Left colon (tissue), 2 donors: ENCODE measurements around the gene TUBA1A. TPM values are rescaled to one million over a fixed set of nuclear protein-coding genes. Genes with fewer than 3 reads are reported as not detected.
"Not testable (repeated sequence)": the region's sequence is repeated elsewhere in the genome, so short reads cannot be mapped to it uniquely, and the experiment has no call there.

ENCODE experiments used
- ATAC-seq: fragments of 200-7000 bp; cut with Tn5 transposase; one replicate; pipeline ENCODE4 v1.9.1; 2020; ENCODE audit warnings: mild to moderate bottlenecking, moderate library complexity
- DNase-seq, 2 donors: peaks; one replicate each; pipeline ENCODE4 v3.0.0-alpha.2; 2020
- intact Hi-C, 2 donors: fragments of 100-400 bp; cut with DNase I in 1 of 2; cut with micrococcal nuclease in 1 of 2; formaldehyde crosslinking; loops; one replicate each; pipeline versions ENCODE4 v1.11.2 to v1.14.0; 2022; cut with DNase I, micrococcal nuclease
- long read RNA-seq: library from polyadenylated mRNA; unstranded; transcript quantifications from one replicate; pipeline ENCODE4 v2.0.0, GENCODE V29; 2021
- total RNA-seq, 2 donors: library from RNA; stranded (reverse); fragmentation: NEBNext Ultra II Directional; extraction: Animal tissue kit (Norgen Biotek cat#: 25700); gene quantifications; one replicate each; pipeline ENCODE4 v1.2.1, GENCODE V29; 2021
- donor health status: DM: no; HTN: no; CAD: no.
- donor health status: DM: yes; HTN: yes; CAD: no.

The TUBA1A gene
- total RNA-seq: 10 to 100 TPM; 12.8 to 57.7 TPM
- long read RNA-seq, transcript TUBA1A-202 (4 exons, 1,915 nt): major isoform, 32 of 39 reads
- long read RNA-seq, partial matches to known transcripts: 3 of 39 reads
- long read RNA-seq, other reads (novel, unspliced or antisense): 3 of 39 reads

- DNase-seq (peak; percentile 84 to 90), ATAC-seq (peak; percentile 76)
- intact Hi-C loops: loop anchor here in 1 of 2 donors (5.0 kb wide), 2 partner anchors 43 to 57 kb away; partner anchors contain the start of gene TUBA1B
These were observed at the start of gene TUBA1A for GRCh38 chr12:49188916-49189367. TUBA1A (minus strand) TSS chr12:49189080; CDS start chr12:49188979, 101 bp downstream.

- DNase-seq (no peak), ATAC-seq (no peak)
- intact Hi-C loops: loop anchor here in 1 of 2 donors (10.0 kb wide), 1 partner anchor 152 kb away; no protein-coding TSS in a partner anchor
These were observed 47.5 kb upstream of the TUBA1A start for GRCh38 chr12:49236423-49236822.

GRCh38 chr12:49233842-49234526 is 45.1 kb upstream of the TUBA1A start:
- no peak for ATAC-seq
- intact Hi-C loops: loop anchor here in 1 of 2 donors (2.0 to 10.0 kb wide), 3 partner anchors 47 to 149 kb away; partner anchors contain the start of genes TUBA1A and TUBA1B
- DNase-seq: peak; percentile 37 to 55

- ATAC-seq: no peak
- intact Hi-C loops: loop anchor here in 1 of 2 donors (5.0 to 10.0 kb wide), 2 partner anchors 46 to 148 kb away; partner anchors contain the start of gene TUBA1A
These were observed 44.3 kb upstream of the TUBA1A start for GRCh38 chr12:49232940-49233841.

GRCh38 chr12:49231878-49232655 is 43.2 kb upstream of the TUBA1A start:
- intact Hi-C loops: loop anchor here in 1 of 2 donors (5.0 to 10.0 kb wide), 2 partner anchors 45 to 147 kb away; partner anchors contain the start of gene TUBA1A
- DNase-seq (no peak), ATAC-seq (no peak)

More at GRCh38 chr12:49232940-49233841, 44.3 kb upstream of the TUBA1A start:
- peak; percentile 34 to 40 for DNase-seq

- ATAC-seq (no peak), DNase-seq (no peak)
- intact Hi-C loops: loop anchor here in 1 of 2 donors (5.0 to 10.0 kb wide), 2 partner anchors 43 to 146 kb away; partner anchors contain the start of gene TUBA1A
These were observed 41.9 kb upstream of the TUBA1A start for GRCh38 chr12:49230805-49231194.

GRCh38 chr12:49230176-49230804 is 41.4 kb upstream of the TUBA1A start:
- no peak for DNase-seq
- ATAC-seq: no peak
- intact Hi-C loops: loop anchor here in 1 of 2 donors (5.0 to 10.0 kb wide), 2 partner anchors 43 to 145 kb away; partner anchors contain the start of gene TUBA1A

GRCh38 chr12:49228653-49229052 is 39.8 kb upstream of the TUBA1A start:
- no peak for ATAC-seq
- no peak for DNase-seq
- intact Hi-C loops: no loop called here

- no peak for ATAC-seq
- no peak for DNase-seq
- intact Hi-C loops: no loop called here
These were observed 38.8 kb upstream of the TUBA1A start for GRCh38 chr12:49227713-49228112.

GRCh38 chr12:49225576-49226166 is 36.8 kb upstream of the TUBA1A start:
- peak in 1 of 2 donors; percentile 18 for DNase-seq
- ATAC-seq: peak; percentile 76

GRCh38 chr12:49223590-49224369 is 34.9 kb upstream of the TUBA1A start:
- no peak for ATAC-seq
- intact Hi-C loops: no loop called here
- no peak for DNase-seq

More at GRCh38 chr12:49225576-49226166, 36.8 kb upstream of the TUBA1A start:
- intact Hi-C loops: no loop called here

GRCh38 chr12:49223122-49223521 is 34.2 kb upstream of the TUBA1A start:
- intact Hi-C loops: no loop called here
- DNase-seq: no peak
- ATAC-seq: no peak

- intact Hi-C loops: no loop called here
- ATAC-seq (no peak), DNase-seq (no peak)
These were observed 32.1 kb upstream of the TUBA1A start for GRCh38 chr12:49220972-49221371.

GRCh38 chr12:49219417-49220026 is 30.6 kb upstream of the TUBA1A start:
- ATAC-seq (peak; percentile 63), DNase-seq (no peak)
- intact Hi-C loops: no loop called here

- no peak for ATAC-seq
- DNase-seq: no peak
- intact Hi-C loops: no loop called here
These were observed 23.7 kb upstream of the TUBA1A start for GRCh38 chr12:49212572-49212971.

GRCh38 chr12:49210703-49211102 is 21.8 kb upstream of the TUBA1A start:
- DNase-seq, intact Hi-C loops, ATAC-seq: not testable (repeated sequence)
